IMR-90 (cell line): ENCODE data around the gene HS2ST1. TPM values are rescaled to one million over a fixed set of nuclear protein-coding genes. Genes with fewer than 3 reads are reported as not detected.

Source experiments
- ATAC-seq: fragments of 200-7000 bp; cut with Tn5 transposase; 2 replicates; pipeline ENCODE4 v1.9.1; 2020; ENCODE audit warnings: low read depth, mild to moderate bottlenecking, moderate library complexity
- BruUV-seq: library from RNA; stranded (reverse); fragments of 400-500 nt; replicated peaks from 2 replicates; lab custom pipeline; 2021; lab: Mats Ljungman, UMichigan
- CTCF ChIA-PET: fragments of 300-600 bp; formaldehyde crosslinking; extraction: SDS; loops from one replicate; lab custom pipeline; 2021; ENCODE audit warnings: antibody characterized with exemption; lab: Yijun Ruan, JAX
- POLR2A ChIA-PET: fragments of 300-600 bp; sonication (Branson Sonifier 250); formaldehyde crosslinking; loops from one replicate; lab custom pipeline; 2022; ENCODE audit warnings: antibody characterized with exemption; ENCODE audit not compliant: unreplicated experiment; lab: Charles Lee
- DNase-seq: peaks from one replicate; pipeline ENCODE4 v3.0.0; 2013
- H2AFZ ChIP-seq: replicated peaks from 2 replicates; pipeline ENCODE3; 2013; ENCODE audit warnings: low read length, mild to moderate bottlenecking; ENCODE audit not compliant: poor library complexity
- H2AK5ac ChIP-seq: 2 replicates; pipeline ENCODE4 v1.6.1; 2013; ENCODE audit warnings: low read depth, low read length, inconsistent platforms
- H2AK9ac ChIP-seq: replicated peaks from 2 replicates; pipeline ENCODE3; 2013; ENCODE audit warnings: mild to moderate bottlenecking, low read depth, low read length, moderate library complexity; ENCODE audit not compliant: poor library complexity
- H2BK120ac ChIP-seq: 2 replicates; pipeline ENCODE4 v1.6.1; 2013; ENCODE audit warnings: low read depth, low read length, inconsistent platforms
- H2BK15ac ChIP-seq: 3 replicates; pipeline ENCODE4 v1.6.1; 2013; ENCODE audit warnings: low read depth, low read length, inconsistent platforms
- H2BK20ac ChIP-seq: 2 replicates; pipeline ENCODE4 v1.6.1; 2013; ENCODE audit warnings: low read depth, mild to moderate bottlenecking, inconsistent platforms, low read length, moderate library complexity
- H2BK5ac ChIP-seq: 2 replicates; pipeline ENCODE4 v1.6.1; 2013; ENCODE audit warnings: mild to moderate bottlenecking, low read depth, low read length, inconsistent platforms; ENCODE audit not compliant: poor library complexity, severe bottlenecking
- H3K14ac ChIP-seq: replicated peaks from 2 replicates; pipeline ENCODE4 v1.6.1; 2013; ENCODE audit warnings: low read depth, low read length, inconsistent platforms
- H3K18ac ChIP-seq: 2 replicates; pipeline ENCODE4 v1.6.1; 2013; ENCODE audit warnings: low read depth, low read length, control low read depth
- H3K23ac ChIP-seq: 2 replicates; pipeline ENCODE4 v1.6.1; 2013; ENCODE audit warnings: low read depth, low read length, inconsistent platforms
- H3K27ac ChIP-seq: 2 replicates; pipeline ENCODE4 v1.5.1; 2013; ENCODE audit warnings: mild to moderate bottlenecking, control low read depth, low read length; ENCODE audit not compliant: insufficient read depth
- H3K27me3 ChIP-seq: 2 replicates; pipeline ENCODE4 v1.6.1; 2013; ENCODE audit warnings: low read length; ENCODE audit not compliant: control insufficient read depth, insufficient read depth
- H3K36me3 ChIP-seq: 2 replicates; pipeline ENCODE4 v1.6.1; 2013; ENCODE audit warnings: low read length, mixed read lengths; ENCODE audit not compliant: control insufficient read depth, insufficient read depth
- H3K4ac ChIP-seq: 2 replicates; pipeline ENCODE4 v1.6.1; 2013; ENCODE audit warnings: low read depth, low read length, inconsistent platforms
- H3K4me1 ChIP-seq: 2 replicates; pipeline ENCODE4 v1.6.1; 2013; ENCODE audit warnings: low read length, mixed read lengths; ENCODE audit not compliant: control insufficient read depth, insufficient read depth
- H3K4me2 ChIP-seq: 2 replicates; pipeline ENCODE4 v1.6.1; 2013; ENCODE audit warnings: low read depth, mild to moderate bottlenecking, control low read depth, low read length, moderate library complexity
- H3K4me3 ChIP-seq: 2 replicates; pipeline ENCODE4 v1.5.1; 2013; ENCODE audit warnings: low read depth, mild to moderate bottlenecking, control low read depth, low read length, moderate library complexity; ENCODE audit not compliant: insufficient read depth
- H3K56ac ChIP-seq: 2 replicates; pipeline ENCODE4 v1.6.1; 2013; ENCODE audit warnings: low read length, inconsistent platforms; ENCODE audit not compliant: insufficient read depth; ENCODE audit errors: extremely low read depth
- H3K79me1 ChIP-seq, 2 experiments: 2 replicates each; pipeline ENCODE4 v1.6.1; 2013; ENCODE audit warnings: low read length in 2 of 2, inconsistent platforms in 1 of 2, low read depth in 1 of 2
- H3K9ac ChIP-seq: 2 replicates; pipeline ENCODE4 v1.6.1; 2013; ENCODE audit warnings: low read depth, low read length, control low read depth
- H3K9me1 ChIP-seq: 2 replicates; pipeline ENCODE4 v1.6.1; 2013; ENCODE audit warnings: low read length, inconsistent platforms; ENCODE audit not compliant: insufficient read depth
- H3K9me3 ChIP-seq: 2 replicates; pipeline ENCODE4 v1.6.1; 2013; ENCODE audit warnings: low read length; ENCODE audit not compliant: control insufficient read depth, insufficient read depth
- H4K20me1 ChIP-seq: 2 replicates; pipeline ENCODE4 v1.6.1; 2013; ENCODE audit warnings: low read length, inconsistent platforms; ENCODE audit not compliant: insufficient read depth
- H4K5ac ChIP-seq: 2 replicates; pipeline ENCODE4 v1.6.1; 2013; ENCODE audit warnings: mild to moderate bottlenecking, low read depth, low read length, control low read depth
- H4K8ac ChIP-seq, 2 experiments: 2 replicates each; pipeline ENCODE4 v1.6.1; 2013; ENCODE audit warnings: low read depth in 2 of 2, low read length in 2 of 2, control low read depth in 1 of 2, inconsistent platforms in 1 of 2
- H4K91ac ChIP-seq: 2 replicates; pipeline ENCODE4 v1.6.1; 2013; ENCODE audit warnings: low read depth, low read length, inconsistent platforms; ENCODE audit not compliant: insufficient read depth
- BHLHE40 ChIP-seq: fragments of 150-350 bp; IDR thresholded peaks from 2 replicates; pipeline ENCODE4 v1.6.1; 2016; ENCODE audit warnings: mild to moderate bottlenecking, low read depth, low read length
- CEBPB ChIP-seq: IDR thresholded peaks from 2 replicates; pipeline ENCODE4 v1.6.1; 2012; ENCODE audit warnings: low read depth, low read length, improper control_type of control experiment
- CHD1 ChIP-seq: IDR thresholded peaks from 2 replicates; pipeline ENCODE4 v1.6.1; 2012; ENCODE audit warnings: low read depth, low read length, improper control_type of control experiment
- FOS ChIP-seq: fragments of 150-350 bp; IDR thresholded peaks from 2 replicates; pipeline ENCODE4 v1.6.1; 2016; ENCODE audit warnings: low read depth, low read length
- MAZ ChIP-seq: IDR thresholded peaks from 2 replicates; pipeline ENCODE4 v1.6.1; 2012; ENCODE audit warnings: low read depth, mild to moderate bottlenecking, low read length, improper control_type of control experiment, moderate library complexity, borderline replicate concordance
- MXI1 ChIP-seq: IDR thresholded peaks from 2 replicates; pipeline ENCODE4 v1.6.1; 2012; ENCODE audit warnings: low read depth, mild to moderate bottlenecking, low read length, moderate library complexity, borderline replicate concordance
- NFE2L2 ChIP-seq: fragments of 150-350 bp; IDR thresholded peaks from 2 replicates; pipeline ENCODE4 v1.6.1; 2016; ENCODE audit warnings: low read depth, mild to moderate bottlenecking, low read length
- POLR2A ChIP-seq: IDR thresholded peaks from 2 replicates; pipeline ENCODE4 v1.6.1; 2012; ENCODE audit warnings: mild to moderate bottlenecking, low read depth, low read length
- RAD21 ChIP-seq: IDR thresholded peaks from 2 replicates; pipeline ENCODE4 v1.6.1; 2012; ENCODE audit warnings: low read length, improper control_type of control experiment
- RCOR1 ChIP-seq: IDR thresholded peaks from 2 replicates; pipeline ENCODE4 v1.6.1; 2012; ENCODE audit warnings: mild to moderate bottlenecking, low read length, improper control_type of control experiment; ENCODE audit not compliant: insufficient replicate concordance
- RFX5 ChIP-seq: IDR thresholded peaks from 2 replicates; pipeline ENCODE4 v1.8.0; 2012; ENCODE audit warnings: low read depth, mild to moderate bottlenecking, low read length, moderate library complexity
- SMC3 ChIP-seq: fragments of 150-350 bp; IDR thresholded peaks from 2 replicates; pipeline ENCODE4 v1.6.1; 2016; ENCODE audit warnings: low read depth, mild to moderate bottlenecking, antibody characterized with exemption, low read length, moderate library complexity
- WGBS, 2 experiments: methylation state at CpG; one replicate each; pipeline versions ENCODE4 v1.1.5 to v1.1.7; 2013; ENCODE audit warnings: missing lambda C conversion rate in 2 of 2; ENCODE audit not compliant: insufficient read length in 1 of 2; ENCODE audit errors: extremely low coverage in 2 of 2; 5-methylcytosine and 5-hydroxymethylcytosine counted together
- dilution Hi-C: fragments of 300-500 bp; cut with HindIII; formaldehyde crosslinking; loops from one replicate; pipeline ENCODE4 v1.14.3; 2018; ENCODE audit warnings: low sequenced_read_pairs; ENCODE audit not compliant: unreplicated experiment
- in situ Hi-C: fragments of 300-500 bp; cut with MboI; formaldehyde crosslinking; loops from 3 replicates; pipeline ENCODE4 v1.14.3; 2019; ENCODE audit warnings: low sequenced_read_pairs, inconsistent platforms, mixed read lengths
- intact Hi-C: fragments of 100-400 bp; cut with micrococcal nuclease; formaldehyde crosslinking; loops from 2 replicates; pipeline ENCODE4 v1.10.0; 2022
- polyA plus RNA-seq, 3 experiments: library from polyadenylated mRNA; depleted of rRNA; stranded (reverse); fragments of >200 nt; gene quantifications; 2 replicates each; pipeline ENCODE4 v1.2.3, GENCODE V29; 2012; ENCODE audit warnings: low replicate concordance in 1 of 3
- total RNA-seq: library from RNA; depleted of rRNA; stranded (reverse); fragments of >200 nt; gene quantifications from 2 replicates; pipeline ENCODE4 v1.2.3, GENCODE V29; 2012
- TF ChIP-seq, protein P1 (sequence below): conservative IDR thresholded peaks from 2 replicates; pipeline ENCODE4 v1.5.1; 2012; ENCODE audit warnings: mild to moderate bottlenecking, low read depth, low read length, improper control_type of control experiment
- TF ChIP-seq, protein P2 (sequence below): fragments of 150-350 bp; IDR thresholded peaks from 2 replicates; pipeline ENCODE4 v1.6.1; 2017; ENCODE audit warnings: mild to moderate bottlenecking, antibody characterized with exemption, low read length, low read depth
- TF ChIP-seq, protein P3 (sequence below): fragments of 150-350 bp; IDR thresholded peaks from 2 replicates; pipeline ENCODE4 v1.6.1; 2016; ENCODE audit warnings: low read depth, mild to moderate bottlenecking, low read length, moderate library complexity, borderline replicate concordance

The HS2ST1 gene
- total and polyA plus RNA-seq, 2 of the 4 experiments (the other 2 are of a cell fraction), result 7.8 to 13.1 TPM

DNA sequence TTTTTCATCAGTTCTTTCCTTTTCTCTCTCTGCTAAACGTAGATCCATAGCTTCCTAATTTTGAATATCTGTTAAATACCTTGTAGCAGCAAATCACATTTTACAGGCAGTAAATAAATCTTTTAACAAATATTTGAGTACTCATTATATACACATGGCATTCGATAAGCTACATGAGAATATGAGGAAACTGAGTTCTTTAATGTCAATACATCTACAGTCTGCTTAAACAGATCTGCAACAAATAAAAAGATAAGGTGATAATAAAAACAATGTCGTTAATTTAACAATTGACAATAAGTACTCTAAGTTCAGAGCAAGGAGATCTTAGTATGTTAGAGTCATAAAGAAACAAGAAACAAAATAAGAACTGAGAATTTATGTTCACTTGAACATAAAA, 43.4 kb upstream of the HS2ST1 start:
- Histone ChIP-seq H3K4me3 (no peak overlapping the region), H3K56ac (no peak overlapping the region), H4K5ac (no peak overlapping the region), H3K18ac (no peak overlapping the region), H3K4me2 (no peak overlapping the region), H2BK5ac (no peak overlapping the region), H4K8ac (no peak overlapping the region), H3K23ac (no peak overlapping the region), H3K4me1 (peaks cover 3% of the 10 kb centered on the region), H3K79me1 (peaks cover 1 to 15% of the 10 kb centered on the region in 2 experiments; a peak in 3 of 4 replicates), H2AK5ac (no peak overlapping the region), H2BK15ac (no peak overlapping the region), H3K27me3 (no peaks in the 10 kb centered on the region), H2BK120ac (no peak overlapping the region), H3K4ac (no peak overlapping the region), H4K20me1 (no peaks in the 10 kb centered on the region), H3K9ac (no peak overlapping the region), H3K14ac (no peak overlapping the region), H2BK20ac (no peak overlapping the region), H2AK9ac (no peak overlapping the region), H3K36me3 (peaks cover 2% of the 10 kb centered on the region; the same call in 1 of the 2 replicates), H3K9me1 (peaks cover 5% of the 10 kb centered on the region; the same call in 1 of the 2 replicates), H3K9me3 (no peaks in the 10 kb centered on the region), H4K91ac (no peak overlapping the region), H3K27ac (no peak overlapping the region), H2AFZ (no peak overlapping the region)
- no CpG with 5 or more reads among the region's 3 CpGs for WGBS, 2 experiments
- no peak for TF ChIP-seq CEBPB
- no peak for TF ChIP-seq NFE2L2
- TF ChIP-seq SMC3, result no peak
- TF ChIP-seq, protein P1, sequence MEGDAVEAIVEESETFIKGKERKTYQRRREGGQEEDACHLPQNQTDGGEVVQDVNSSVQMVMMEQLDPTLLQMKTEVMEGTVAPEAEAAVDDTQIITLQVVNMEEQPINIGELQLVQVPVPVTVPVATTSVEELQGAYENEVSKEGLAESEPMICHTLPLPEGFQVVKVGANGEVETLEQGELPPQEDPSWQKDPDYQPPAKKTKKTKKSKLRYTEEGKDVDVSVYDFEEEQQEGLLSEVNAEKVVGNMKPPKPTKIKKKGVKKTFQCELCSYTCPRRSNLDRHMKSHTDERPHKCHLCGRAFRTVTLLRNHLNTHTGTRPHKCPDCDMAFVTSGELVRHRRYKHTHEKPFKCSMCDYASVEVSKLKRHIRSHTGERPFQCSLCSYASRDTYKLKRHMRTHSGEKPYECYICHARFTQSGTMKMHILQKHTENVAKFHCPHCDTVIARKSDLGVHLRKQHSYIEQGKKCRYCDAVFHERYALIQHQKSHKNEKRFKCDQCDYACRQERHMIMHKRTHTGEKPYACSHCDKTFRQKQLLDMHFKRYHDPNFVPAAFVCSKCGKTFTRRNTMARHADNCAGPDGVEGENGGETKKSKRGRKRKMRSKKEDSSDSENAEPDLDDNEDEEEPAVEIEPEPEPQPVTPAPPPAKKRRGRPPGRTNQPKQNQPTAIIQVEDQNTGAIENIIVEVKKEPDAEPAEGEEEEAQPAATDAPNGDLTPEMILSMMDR, result no peak
- no peak for TF ChIP-seq RCOR1
- no peak for TF ChIP-seq RAD21
- no peak for TF ChIP-seq MXI1
- no peak for TF ChIP-seq FOS
- TF ChIP-seq, protein P2, sequence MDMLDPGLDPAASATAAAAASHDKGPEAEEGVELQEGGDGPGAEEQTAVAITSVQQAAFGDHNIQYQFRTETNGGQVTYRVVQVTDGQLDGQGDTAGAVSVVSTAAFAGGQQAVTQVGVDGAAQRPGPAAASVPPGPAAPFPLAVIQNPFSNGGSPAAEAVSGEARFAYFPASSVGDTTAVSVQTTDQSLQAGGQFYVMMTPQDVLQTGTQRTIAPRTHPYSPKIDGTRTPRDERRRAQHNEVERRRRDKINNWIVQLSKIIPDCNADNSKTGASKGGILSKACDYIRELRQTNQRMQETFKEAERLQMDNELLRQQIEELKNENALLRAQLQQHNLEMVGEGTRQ, result no peak
- TF ChIP-seq CHD1, result no peak
- no peak for TF ChIP-seq BHLHE40
- TF ChIP-seq, protein P3, sequence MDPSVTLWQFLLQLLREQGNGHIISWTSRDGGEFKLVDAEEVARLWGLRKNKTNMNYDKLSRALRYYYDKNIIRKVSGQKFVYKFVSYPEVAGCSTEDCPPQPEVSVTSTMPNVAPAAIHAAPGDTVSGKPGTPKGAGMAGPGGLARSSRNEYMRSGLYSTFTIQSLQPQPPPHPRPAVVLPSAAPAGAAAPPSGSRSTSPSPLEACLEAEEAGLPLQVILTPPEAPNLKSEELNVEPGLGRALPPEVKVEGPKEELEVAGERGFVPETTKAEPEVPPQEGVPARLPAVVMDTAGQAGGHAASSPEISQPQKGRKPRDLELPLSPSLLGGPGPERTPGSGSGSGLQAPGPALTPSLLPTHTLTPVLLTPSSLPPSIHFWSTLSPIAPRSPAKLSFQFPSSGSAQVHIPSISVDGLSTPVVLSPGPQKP, result no peak
- TF ChIP-seq POLR2A, result no peak
- TF ChIP-seq MAZ, result no peak
- TF ChIP-seq RFX5, result no peak
- ATAC-seq, result no peak
- dilution Hi-C loops, result no loop called here
- ChIA-PET POLR2A (no interaction called here), CTCF (interaction anchor here (0.7 to 1.0 kb wide), 2 partner anchors 14 to 43 kb away, joined by 3 read pairs; partner anchors contain the start of gene SELENOF)
- intact Hi-C loops, result no loop called here
- in situ Hi-C loops, result no loop called here
- DNase-seq, result no peak
- BruUV-seq, result no TSS peak
